HG03196 (cell line): Measurements from ENCODE around the gene IL20RB.

ENCODE experiments used
- ATAC-seq: cut with Tn5 transposase; IDR thresholded peaks from one replicate; pipeline ENCODE4 v1.9.1; 2021; ENCODE audit not compliant: unreplicated experiment

IL20RB gene

DNA sequence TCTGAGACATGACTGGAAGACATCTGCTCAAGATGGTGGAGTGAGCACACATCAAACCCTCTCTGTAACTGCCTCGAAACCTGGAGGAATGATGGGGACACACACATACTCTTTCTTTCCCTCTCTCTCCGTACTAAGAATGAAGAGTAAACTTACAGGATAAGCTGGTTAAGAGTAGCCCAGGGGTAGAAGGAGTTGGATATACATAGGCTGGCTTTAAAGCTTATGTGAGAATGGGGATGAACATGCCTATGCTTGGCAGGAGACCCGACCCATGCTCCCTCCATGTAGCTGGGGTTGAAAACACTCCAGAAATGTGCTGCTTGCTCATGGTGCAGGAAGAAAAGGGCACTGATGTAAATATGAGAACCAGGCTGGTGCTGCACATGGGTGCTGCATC lies 68.9 kb downstream of the IL20RB start:
- ATAC-seq, result no peak

DNA sequence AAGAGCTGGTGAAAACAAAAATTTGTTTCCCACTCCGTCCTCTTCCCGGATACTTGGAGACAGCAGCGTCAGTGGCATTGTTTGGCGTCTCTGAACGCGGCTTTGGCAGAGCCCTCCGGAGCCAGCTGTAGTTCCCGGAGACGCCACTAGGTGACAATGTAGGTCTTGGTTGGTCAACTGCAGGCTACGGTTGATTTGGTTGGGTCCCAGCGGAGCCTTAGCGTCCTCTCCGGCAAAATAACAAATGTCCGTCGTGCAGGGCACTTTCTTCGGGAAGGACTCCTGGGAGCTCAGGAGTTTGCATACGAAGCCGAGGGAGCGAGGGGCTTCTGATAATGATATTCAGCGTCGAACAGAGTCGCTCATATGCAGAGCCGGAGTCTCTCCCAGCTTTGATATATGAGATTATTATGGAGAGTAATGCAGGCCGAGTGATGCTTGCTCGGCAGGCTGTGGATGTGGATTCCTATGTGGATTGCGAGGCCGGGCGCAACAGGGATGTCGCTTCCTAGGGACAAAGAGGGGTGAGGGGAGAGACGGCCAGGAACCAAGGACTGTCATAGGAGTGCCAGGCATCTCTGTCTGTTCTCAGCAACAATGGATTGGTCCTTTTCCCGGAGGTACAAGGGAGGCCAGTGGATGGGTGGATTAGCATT lies 74.8 kb downstream of the IL20RB start:
- peak; percentile 74 for ATAC-seq

DNA sequence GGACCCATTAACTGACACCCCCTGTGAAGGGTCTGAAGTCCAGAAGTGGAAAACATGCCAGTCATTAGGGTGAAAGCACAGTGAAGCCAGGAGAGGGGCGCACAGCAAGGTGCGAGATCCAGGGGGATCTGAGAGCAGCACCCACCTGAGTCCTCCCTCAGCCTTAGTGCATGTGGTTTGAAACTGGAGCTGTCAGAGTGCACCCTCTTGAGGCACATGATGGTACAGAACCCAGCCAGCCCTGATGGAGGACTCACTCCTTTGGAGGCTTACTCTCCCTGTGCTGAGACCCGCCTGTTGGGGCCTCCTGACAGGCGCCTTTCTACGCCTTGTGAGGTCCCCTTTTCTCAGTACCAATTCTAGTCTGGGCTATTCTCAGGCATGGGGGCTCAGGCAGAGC lies 77.8 kb downstream of the IL20RB start:
- no peak for ATAC-seq

DNA sequence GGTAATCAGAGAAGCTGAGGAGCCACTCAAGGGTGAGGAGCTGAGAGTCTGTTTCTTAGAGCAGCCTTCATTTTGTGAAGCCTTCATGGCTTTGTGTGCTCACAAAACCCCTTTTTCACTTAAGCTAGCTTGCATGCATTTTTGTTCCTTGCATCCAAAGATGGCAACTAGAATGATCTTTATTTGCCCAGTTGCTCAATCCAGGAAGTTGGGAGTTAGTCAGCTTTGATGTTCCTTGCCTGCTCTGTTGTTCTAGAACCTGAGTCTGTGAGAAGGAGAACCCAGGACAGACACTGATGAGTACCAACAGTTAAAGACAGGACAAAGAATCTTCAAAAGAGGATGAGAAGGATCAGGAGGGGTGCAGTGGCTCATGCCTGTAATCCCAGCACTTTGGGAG lies 81.8 kb downstream of the IL20RB start:
- no peak for ATAC-seq

DNA sequence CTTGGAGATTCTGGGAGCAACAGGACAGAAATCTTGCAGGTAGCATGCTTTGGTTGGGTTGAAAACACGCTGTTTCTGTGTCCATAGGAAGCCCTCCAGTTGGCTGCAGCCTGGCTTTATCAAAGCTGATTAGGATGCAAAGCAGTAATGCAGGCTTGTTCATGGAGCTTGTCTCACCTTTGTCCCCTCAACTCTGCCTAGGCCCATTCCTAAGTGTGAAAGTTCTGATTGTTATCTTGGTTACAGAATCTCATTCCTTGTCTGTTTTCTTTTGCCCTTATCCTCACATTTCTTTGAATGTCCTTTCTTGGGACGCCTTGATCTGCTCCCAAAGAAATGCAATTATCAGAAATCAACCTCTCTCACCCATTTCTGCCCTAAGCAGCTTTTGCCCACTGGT lies 83.5 kb downstream of the IL20RB start:
- no peak for ATAC-seq

- ATAC-seq, result no peak
Measured at GRCh38 chr3:137041686-137042085, 83.9 kb downstream of the IL20RB start.

DNA sequence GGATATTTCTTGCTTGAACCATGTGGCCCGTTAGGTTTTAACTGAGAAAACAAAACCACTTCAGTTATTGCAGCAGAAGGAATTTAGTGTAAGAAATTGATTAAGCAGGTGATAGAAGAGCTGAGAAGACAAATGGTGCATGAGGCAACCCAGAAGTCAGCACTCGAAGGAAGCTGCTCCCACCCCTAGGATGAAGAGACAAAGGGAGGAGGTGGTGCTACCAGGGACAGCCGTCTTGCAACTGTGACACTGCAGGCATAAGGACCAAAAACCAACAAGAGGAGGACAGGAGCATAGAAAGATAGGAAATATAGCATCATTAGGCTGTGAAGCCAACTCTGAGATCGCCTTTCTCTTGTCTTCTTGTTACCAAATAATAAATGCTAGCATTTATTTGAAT lies 89.0 kb downstream of the IL20RB start:
- no peak for ATAC-seq

GRCh38 chr3:137047240-137047639 lies 89.5 kb downstream of the IL20RB start:
- no peak for ATAC-seq

- ATAC-seq, result no peak
Measured at GRCh38 chr3:137050281-137050680, 92.5 kb downstream of the IL20RB start.

DNA sequence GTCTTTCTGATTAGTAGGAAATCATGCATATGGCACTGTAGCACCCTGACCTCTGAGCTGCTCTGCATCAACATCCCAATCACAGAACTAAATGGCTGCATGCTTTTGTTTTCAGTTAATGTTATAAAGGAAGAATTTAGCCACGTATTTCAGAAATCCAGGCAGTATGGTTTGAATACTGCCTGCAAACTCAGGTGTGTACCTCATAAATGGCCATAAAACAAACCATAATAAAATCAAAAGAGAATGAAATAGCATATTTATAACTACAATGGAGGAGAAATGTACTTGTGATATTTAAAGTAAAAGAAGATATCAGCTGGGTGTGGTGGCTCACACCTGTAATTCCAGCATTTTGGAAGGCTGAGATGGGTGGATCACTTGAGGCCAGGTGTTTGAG lies 94.5 kb downstream of the IL20RB start:
- ATAC-seq, result no peak
